ENCODE measurements around the gene DSCAM.

The DSCAM gene

DNA sequence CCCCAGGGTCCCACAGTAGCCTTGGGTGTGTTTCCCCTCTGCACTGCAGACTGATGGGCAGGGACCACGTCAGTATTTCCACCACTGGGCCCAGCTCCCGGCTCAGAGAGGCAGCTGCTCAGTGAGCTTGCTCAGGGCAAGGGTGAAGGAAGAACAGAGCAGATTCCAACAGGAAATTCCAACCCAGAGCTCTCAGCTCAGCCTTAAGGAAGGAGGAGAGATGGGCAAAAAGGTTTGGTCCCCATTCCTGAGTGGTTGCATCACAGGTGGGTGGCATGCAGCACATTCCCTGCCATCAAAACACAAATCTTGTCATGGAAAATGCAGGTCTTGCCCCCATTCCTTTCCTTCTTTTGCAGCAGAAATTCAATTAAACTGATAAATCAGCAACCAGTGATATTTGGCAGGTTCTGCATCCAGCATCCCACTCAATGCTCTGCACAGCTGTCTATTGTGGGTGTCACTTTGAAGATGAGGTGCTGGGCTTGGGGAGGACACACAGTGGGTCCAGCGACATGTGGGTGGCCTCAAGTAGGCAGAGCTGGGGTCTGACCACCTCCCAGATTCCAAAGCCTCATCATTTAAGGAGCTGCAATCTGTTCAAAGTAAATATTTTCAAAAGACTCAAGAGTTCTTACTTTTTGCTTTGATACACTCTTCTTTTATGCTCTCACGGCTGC, 315.4 kb downstream of the DSCAM start:
- TF ChIP-seq USF1 (IDR thresholded peaks at IDR 0.05) (no peak), FOXM1 (IDR thresholded peaks at IDR 0.05; ENCODE audit: borderline replicate concordance, low read depth) (no peak), CEBPB (IDR thresholded peaks at IDR 0.05) (no peak), MAX (IDR thresholded peaks at IDR 0.05) (no peak), NFIC (IDR thresholded peaks at IDR 0.05) (no peak), TCF12 (IDR thresholded peaks at IDR 0.05; ENCODE audit: low read depth) (no peak), ZBTB7A (IDR thresholded peaks at IDR 0.05; ENCODE audit: low read depth) (no peak), CREB1 (IDR thresholded peaks at IDR 0.05; ENCODE audit: low read depth) (no peak), TEAD4 (IDR thresholded peaks at IDR 0.05) (no peak), EGR1 (IDR thresholded peaks at IDR 0.05) (no peak), TAF1 (IDR thresholded peaks at IDR 0.05; ENCODE audit: low read depth) (no peak), EP300 (IDR thresholded peaks at IDR 0.05; ENCODE audit: borderline replicate concordance) (no peak), REST (IDR thresholded peaks at IDR 0.05; ENCODE audit: low read depth) (no peak), YY1 (IDR thresholded peaks at IDR 0.05; ENCODE audit: low read depth) (no peak), RAD21 (IDR thresholded peaks at IDR 0.05; ENCODE audit: low read depth) (no peak)

DNA sequence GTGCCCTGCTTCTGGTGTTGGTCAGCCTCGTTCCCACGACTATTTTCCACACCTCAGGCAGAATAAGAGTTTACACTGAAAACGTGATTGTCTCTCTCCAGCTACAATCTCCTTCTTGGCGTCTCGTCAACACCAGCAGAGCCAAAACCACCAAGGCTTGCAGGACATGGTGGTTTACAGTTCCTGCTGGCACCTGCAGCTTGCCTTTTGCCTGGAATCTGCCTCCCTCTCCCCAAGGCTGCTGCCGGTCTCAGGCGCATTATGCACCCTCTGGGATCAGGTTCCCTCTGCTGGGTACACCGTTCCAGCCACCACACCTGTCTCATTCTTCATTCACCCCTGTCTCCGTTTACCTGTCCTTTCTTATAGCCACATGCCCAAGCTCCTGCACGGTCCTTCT, 315.9 kb downstream of the DSCAM start:
- no peak for TF ChIP-seq MAX (IDR thresholded peaks at IDR 0.05)
- TF ChIP-seq EGR1 (IDR thresholded peaks at IDR 0.05) = no peak
- no peak for TF ChIP-seq CEBPB (IDR thresholded peaks at IDR 0.05)
- no peak for TF ChIP-seq FOXM1 (IDR thresholded peaks at IDR 0.05; ENCODE audit: borderline replicate concordance, low read depth)
- no peak for TF ChIP-seq TAF1 (IDR thresholded peaks at IDR 0.05; ENCODE audit: low read depth)
- TF ChIP-seq YY1 (IDR thresholded peaks at IDR 0.05; ENCODE audit: low read depth) = no peak
- no peak for TF ChIP-seq TEAD4 (IDR thresholded peaks at IDR 0.05)
- no peak for TF ChIP-seq ZBTB7A (IDR thresholded peaks at IDR 0.05; ENCODE audit: low read depth)
- TF ChIP-seq RAD21 (IDR thresholded peaks at IDR 0.05; ENCODE audit: low read depth) = no peak
- TF ChIP-seq EP300 (IDR thresholded peaks at IDR 0.05; ENCODE audit: borderline replicate concordance) = no peak
- no peak for TF ChIP-seq NFIC (IDR thresholded peaks at IDR 0.05)
- no peak for TF ChIP-seq CREB1 (IDR thresholded peaks at IDR 0.05; ENCODE audit: low read depth)
- no peak for TF ChIP-seq TCF12 (IDR thresholded peaks at IDR 0.05; ENCODE audit: low read depth)
- no peak for TF ChIP-seq REST (IDR thresholded peaks at IDR 0.05; ENCODE audit: low read depth)
- TF ChIP-seq USF1 (IDR thresholded peaks at IDR 0.05) = no peak

DNA sequence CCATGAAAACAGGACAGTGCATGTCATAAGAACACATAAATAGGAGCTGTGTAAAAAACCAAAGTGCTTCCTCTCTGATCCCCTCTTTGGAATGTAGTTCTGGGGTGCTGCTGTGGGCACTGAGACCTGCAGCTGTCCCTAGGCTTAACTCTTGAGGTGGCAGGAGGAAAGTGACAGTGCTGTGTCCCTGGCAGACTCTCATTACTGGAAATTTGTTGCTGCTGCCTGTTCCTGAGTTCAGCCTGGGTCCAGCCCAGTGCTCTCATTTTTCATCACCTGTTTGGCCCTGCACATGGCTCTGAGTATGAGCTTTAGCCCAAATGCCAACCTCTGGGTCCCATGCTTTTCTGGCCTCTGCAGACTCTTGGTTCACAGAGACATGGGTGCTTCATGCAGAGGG, 329.3 kb downstream of the DSCAM start:
- TF ChIP-seq NFIC (IDR thresholded peaks at IDR 0.05) = no peak
- no peak for TF ChIP-seq EP300 (IDR thresholded peaks at IDR 0.05; ENCODE audit: borderline replicate concordance)
- TF ChIP-seq ZBTB7A (IDR thresholded peaks at IDR 0.05; ENCODE audit: low read depth) = no peak

DNA sequence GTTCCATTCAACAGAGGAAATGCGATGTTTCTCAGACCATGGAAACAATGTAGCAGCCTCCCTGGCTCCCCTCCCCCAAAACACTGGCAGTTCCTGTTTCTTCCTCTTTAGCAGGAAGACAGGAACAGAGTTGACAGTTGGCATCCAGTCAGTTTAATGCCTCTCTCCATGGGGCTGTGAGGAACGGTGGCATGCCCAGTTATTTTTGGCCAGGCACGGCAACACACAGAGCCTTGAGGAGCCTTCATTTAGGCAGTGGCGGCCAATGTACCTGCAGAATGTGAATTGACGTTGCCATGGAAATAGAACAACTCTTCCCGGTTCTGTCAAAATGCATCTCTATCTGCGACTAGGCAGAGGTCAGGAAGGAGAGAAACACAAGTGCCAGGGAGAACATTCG, 330.6 kb downstream of the DSCAM start:
- TF ChIP-seq CEBPB (IDR thresholded peaks at IDR 0.05) = no peak
- no peak for TF ChIP-seq REST (IDR thresholded peaks at IDR 0.05; ENCODE audit: low read depth)
- no peak for TF ChIP-seq EGR1 (IDR thresholded peaks at IDR 0.05)
- no peak for TF ChIP-seq FOXM1 (IDR thresholded peaks at IDR 0.05; ENCODE audit: borderline replicate concordance, low read depth)
- no peak for TF ChIP-seq NFIC (IDR thresholded peaks at IDR 0.05)

GRCh38 chr21:40512590-40512989, 334.4 kb downstream of the DSCAM start:
- no peak for TF ChIP-seq YY1 (IDR thresholded peaks at IDR 0.05; ENCODE audit: low read depth)
- no peak for TF ChIP-seq USF1 (IDR thresholded peaks at IDR 0.05)
- TF ChIP-seq CEBPB (IDR thresholded peaks at IDR 0.05) = no peak
- no peak for TF ChIP-seq REST (IDR thresholded peaks at IDR 0.05; ENCODE audit: low read depth)
- no peak for TF ChIP-seq ZBTB7A (IDR thresholded peaks at IDR 0.05; ENCODE audit: low read depth)
- no peak for TF ChIP-seq FOXM1 (IDR thresholded peaks at IDR 0.05; ENCODE audit: borderline replicate concordance, low read depth)
- no peak for TF ChIP-seq EGR1 (IDR thresholded peaks at IDR 0.05)
- no peak for TF ChIP-seq NFIC (IDR thresholded peaks at IDR 0.05)
- no peak for TF ChIP-seq TAF1 (IDR thresholded peaks at IDR 0.05; ENCODE audit: low read depth)
- no peak for TF ChIP-seq RAD21 (IDR thresholded peaks at IDR 0.05; ENCODE audit: low read depth)
- no peak for TF ChIP-seq CREB1 (IDR thresholded peaks at IDR 0.05; ENCODE audit: low read depth)
- no peak for TF ChIP-seq MAX (IDR thresholded peaks at IDR 0.05)

Measured in Ishikawa (cell line).